MM.1S (cell line): Measurements from ENCODE around the gene GADD45GIP1.

Experiments used
- DNase-seq: peaks from one replicate; pipeline ENCODE4 v3.0.0-alpha.2; 2015
- H2AFZ ChIP-seq: fragments of 300-600 bp; sonication (generic); 2 replicates; pipeline ENCODE4 v1.6.0; 2016; ENCODE audit warnings: antibody characterized with exemption, low read length
- H3F3A ChIP-seq: fragments of 300-600 bp; sonication (generic); 2 replicates; pipeline ENCODE4 v1.6.1; 2016; ENCODE audit warnings: mild to moderate bottlenecking, antibody characterized with exemption, low read length, moderate library complexity, mixed read lengths; ENCODE audit not compliant: insufficient read depth
- H3K27ac ChIP-seq: fragments of 300-600 bp; sonication (generic); 2 replicates; pipeline ENCODE4 v1.5.1; 2016; ENCODE audit warnings: mild to moderate bottlenecking, low read length
- H3K27me3 ChIP-seq: fragments of 300-600 bp; sonication (generic); replicated peaks from 2 replicates; pipeline ENCODE4 v1.6.0; 2016; ENCODE audit warnings: low read length; ENCODE audit not compliant: insufficient read depth
- H3K36me3 ChIP-seq: fragments of 300-600 bp; sonication (generic); replicated peaks from 2 replicates; pipeline ENCODE4 v1.6.1; 2016; ENCODE audit warnings: mild to moderate bottlenecking, low read length, mixed read lengths; ENCODE audit not compliant: insufficient read depth
- H3K4me1 ChIP-seq: fragments of 300-600 bp; sonication (generic); 2 replicates; pipeline ENCODE4 v1.6.1; 2016; ENCODE audit warnings: low read length, mixed read lengths
- H3K4me2 ChIP-seq: fragments of 300-600 bp; sonication (generic); 2 replicates; pipeline ENCODE4 v1.6.0; 2016; ENCODE audit warnings: low read depth, low read length
- H3K4me3 ChIP-seq: fragments of 300-600 bp; sonication (generic); 2 replicates; pipeline ENCODE4 v1.5.1; 2016; ENCODE audit warnings: low read length, mixed read lengths
- H3K79me2 ChIP-seq: fragments of 300-600 bp; sonication (generic); 2 replicates; pipeline ENCODE4 v1.6.1; 2016; ENCODE audit warnings: mixed run types, low read length, mixed read lengths
- H3K9ac ChIP-seq: fragments of 300-600 bp; sonication (generic); 2 replicates; pipeline ENCODE4 v1.6.1; 2016; ENCODE audit warnings: low read length, mixed read lengths
- H3K9me2 ChIP-seq: fragments of 300-600 bp; sonication (generic); replicated peaks from 2 replicates; pipeline ENCODE4 v1.6.1; 2016; ENCODE audit warnings: mild to moderate bottlenecking, low read length, mixed read lengths; ENCODE audit not compliant: insufficient read depth
- H3K9me3 ChIP-seq: fragments of 300-600 bp; sonication (generic); replicated peaks from 2 replicates; pipeline ENCODE4 v1.6.1; 2016; ENCODE audit warnings: mild to moderate bottlenecking, low read length, mixed read lengths; ENCODE audit not compliant: insufficient read depth
- H4K20me1 ChIP-seq: fragments of 300-600 bp; sonication (generic); 2 replicates; pipeline ENCODE4 v1.6.1; 2016; ENCODE audit warnings: mild to moderate bottlenecking, low read length, moderate library complexity, mixed read lengths; ENCODE audit not compliant: insufficient read depth
- EZH2 ChIP-seq: fragments of 300-600 bp; sonication (generic); optimal IDR thresholded peaks from 2 replicates; pipeline ENCODE3; 2017; ENCODE audit warnings: low read depth, mild to moderate bottlenecking, antibody characterized with exemption, low read length, mixed read lengths
- EZH2phosphoT487 ChIP-seq: fragments of 300-600 bp; sonication (generic); IDR thresholded peaks from 2 replicates; pipeline ENCODE4 v1.6.1; 2018; ENCODE audit warnings: antibody characterized with exemption, low read length
- TF ChIP-seq, protein P1 (sequence below): fragments of 300-600 bp; sonication (generic); IDR thresholded peaks from 2 replicates; pipeline ENCODE4 v1.5.1; 2016; ENCODE audit warnings: antibody characterized with exemption, low read length, mixed read lengths

GADD45GIP1 gene

DNA sequence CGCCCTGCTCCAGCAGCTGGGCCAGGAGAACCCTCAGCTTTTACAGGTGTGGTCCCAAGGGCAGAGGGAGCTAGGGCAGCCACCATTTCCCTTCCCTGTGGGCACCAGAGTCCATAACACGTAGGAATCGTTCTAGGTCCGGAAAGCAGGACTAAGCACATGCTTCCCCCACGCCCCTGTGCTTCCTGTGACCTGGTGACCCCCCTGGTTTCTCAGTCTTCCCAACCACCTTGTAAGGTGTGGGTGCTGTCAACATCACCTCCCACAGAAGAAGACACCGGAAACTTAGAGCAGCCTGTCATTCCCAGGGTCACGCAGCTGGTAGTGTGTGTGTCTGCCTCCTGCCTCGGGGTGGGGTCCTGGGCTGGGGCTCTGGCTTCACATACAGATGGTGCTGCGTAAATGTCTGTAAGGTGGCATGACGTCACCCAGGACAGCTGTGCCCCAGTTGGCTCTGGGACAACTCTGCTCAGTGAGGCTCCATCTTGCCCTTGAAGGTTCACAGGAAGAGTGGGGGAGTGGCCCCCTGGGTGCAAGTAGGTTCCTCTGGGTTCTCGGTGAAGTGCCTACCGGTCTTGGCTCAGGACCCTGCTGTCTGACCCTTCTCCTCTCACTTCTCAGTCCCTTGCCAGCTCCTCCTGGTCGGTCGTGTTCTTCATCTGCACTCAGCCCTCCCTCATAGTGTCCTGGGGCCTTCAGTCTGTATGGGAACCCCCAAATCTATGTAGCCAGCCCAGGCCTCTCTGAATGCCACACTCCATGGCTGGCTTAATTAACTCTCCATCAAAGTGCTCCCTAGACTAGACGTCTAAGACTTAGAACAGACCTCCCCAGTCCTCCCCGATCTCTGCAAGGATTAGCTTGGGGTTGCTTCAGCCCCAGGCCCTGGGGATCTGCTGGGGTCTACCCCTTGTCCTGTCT is 7.4 kb downstream of the GADD45GIP1 start:
- no peak overlapping the region for H3K4me3 ChIP-seq
- H2AFZ ChIP-seq = no peak overlapping the region
- peaks cover 40% of the 10 kb centered on the region for H3F3A ChIP-seq
- DNase-seq = no peak
- H3K4me2 ChIP-seq = no peak overlapping the region
- H4K20me1 ChIP-seq = peaks cover 6% of the 10 kb centered on the region; the same call in 1 of the 2 replicates
- H3K9me3 ChIP-seq = no peaks in the 10 kb centered on the region
- no peak for TF ChIP-seq EZH2phosphoT487
- TF ChIP-seq, protein P1, sequence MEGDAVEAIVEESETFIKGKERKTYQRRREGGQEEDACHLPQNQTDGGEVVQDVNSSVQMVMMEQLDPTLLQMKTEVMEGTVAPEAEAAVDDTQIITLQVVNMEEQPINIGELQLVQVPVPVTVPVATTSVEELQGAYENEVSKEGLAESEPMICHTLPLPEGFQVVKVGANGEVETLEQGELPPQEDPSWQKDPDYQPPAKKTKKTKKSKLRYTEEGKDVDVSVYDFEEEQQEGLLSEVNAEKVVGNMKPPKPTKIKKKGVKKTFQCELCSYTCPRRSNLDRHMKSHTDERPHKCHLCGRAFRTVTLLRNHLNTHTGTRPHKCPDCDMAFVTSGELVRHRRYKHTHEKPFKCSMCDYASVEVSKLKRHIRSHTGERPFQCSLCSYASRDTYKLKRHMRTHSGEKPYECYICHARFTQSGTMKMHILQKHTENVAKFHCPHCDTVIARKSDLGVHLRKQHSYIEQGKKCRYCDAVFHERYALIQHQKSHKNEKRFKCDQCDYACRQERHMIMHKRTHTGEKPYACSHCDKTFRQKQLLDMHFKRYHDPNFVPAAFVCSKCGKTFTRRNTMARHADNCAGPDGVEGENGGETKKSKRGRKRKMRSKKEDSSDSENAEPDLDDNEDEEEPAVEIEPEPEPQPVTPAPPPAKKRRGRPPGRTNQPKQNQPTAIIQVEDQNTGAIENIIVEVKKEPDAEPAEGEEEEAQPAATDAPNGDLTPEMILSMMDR = no peak
- TF ChIP-seq EZH2 = no peak
- peaks cover 75% of the 10 kb centered on the region for H3K79me2 ChIP-seq
- H3K36me3 ChIP-seq = peaks cover 21% of the 10 kb centered on the region
- peaks cover 11% of the 10 kb centered on the region for H3K4me1 ChIP-seq
- H3K27ac ChIP-seq = no peak overlapping the region
- no peaks in the 10 kb centered on the region for H3K9me2 ChIP-seq
- H3K9ac ChIP-seq = no peak overlapping the region
- no peaks in the 10 kb centered on the region for H3K27me3 ChIP-seq

DNA sequence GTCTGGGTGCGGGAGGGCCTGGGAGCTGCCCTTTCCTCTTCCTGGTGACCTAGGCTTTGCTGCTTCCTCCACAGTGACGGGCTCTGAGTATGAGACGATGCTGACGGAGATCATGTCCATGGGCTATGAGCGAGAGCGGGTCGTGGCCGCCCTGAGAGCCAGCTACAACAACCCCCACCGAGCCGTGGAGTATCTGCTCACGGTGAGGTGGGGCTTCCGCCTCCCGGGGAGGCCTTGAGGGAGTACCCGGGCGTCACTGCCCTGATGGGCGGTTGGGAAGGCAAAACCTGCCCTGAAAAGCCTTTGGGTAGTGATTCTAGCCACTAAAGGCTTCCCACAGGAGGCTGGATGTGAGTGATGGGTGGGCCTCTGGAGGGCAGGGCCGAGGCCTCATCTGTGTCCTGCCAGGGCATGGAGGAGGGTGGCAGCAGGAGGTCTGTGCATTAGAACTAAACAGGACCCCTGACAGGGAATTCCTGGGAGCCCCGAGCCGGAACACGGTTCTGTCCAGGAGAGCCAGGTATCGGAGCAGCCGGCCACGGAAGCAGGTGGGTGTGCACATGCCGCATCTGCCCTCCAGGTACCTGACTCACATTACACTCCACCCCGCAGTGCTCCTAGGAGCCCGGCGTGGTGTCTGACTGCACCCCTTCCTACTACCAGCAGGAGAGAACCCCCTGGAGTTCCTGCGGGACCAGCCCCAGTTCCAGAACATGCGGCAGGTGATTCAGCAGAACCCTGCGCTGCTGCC is 8.2 kb downstream of the GADD45GIP1 start:
- no peak overlapping the region for H3K27ac ChIP-seq
- H3K79me2 ChIP-seq = peaks cover 67% of the 10 kb centered on the region
- no peak overlapping the region for H3K4me3 ChIP-seq
- H3K9me3 ChIP-seq = no peaks in the 10 kb centered on the region
- no peaks in the 10 kb centered on the region for H3K27me3 ChIP-seq
- no peak overlapping the region for H3K9ac ChIP-seq
- H3K4me1 ChIP-seq = peaks cover 7% of the 10 kb centered on the region
- peaks cover 2% of the 10 kb centered on the region; the same call in 1 of the 2 replicates for H4K20me1 ChIP-seq
- peaks cover 40% of the 10 kb centered on the region for H3F3A ChIP-seq
- peaks cover 21% of the 10 kb centered on the region for H3K36me3 ChIP-seq
- H2AFZ ChIP-seq = no peak overlapping the region
- TF ChIP-seq, protein P1 = no peak
- no peak for TF ChIP-seq EZH2
- no peak for TF ChIP-seq EZH2phosphoT487
- no peaks in the 10 kb centered on the region for H3K9me2 ChIP-seq
- H3K4me2 ChIP-seq = no peak overlapping the region
- no peak for DNase-seq

DNA sequence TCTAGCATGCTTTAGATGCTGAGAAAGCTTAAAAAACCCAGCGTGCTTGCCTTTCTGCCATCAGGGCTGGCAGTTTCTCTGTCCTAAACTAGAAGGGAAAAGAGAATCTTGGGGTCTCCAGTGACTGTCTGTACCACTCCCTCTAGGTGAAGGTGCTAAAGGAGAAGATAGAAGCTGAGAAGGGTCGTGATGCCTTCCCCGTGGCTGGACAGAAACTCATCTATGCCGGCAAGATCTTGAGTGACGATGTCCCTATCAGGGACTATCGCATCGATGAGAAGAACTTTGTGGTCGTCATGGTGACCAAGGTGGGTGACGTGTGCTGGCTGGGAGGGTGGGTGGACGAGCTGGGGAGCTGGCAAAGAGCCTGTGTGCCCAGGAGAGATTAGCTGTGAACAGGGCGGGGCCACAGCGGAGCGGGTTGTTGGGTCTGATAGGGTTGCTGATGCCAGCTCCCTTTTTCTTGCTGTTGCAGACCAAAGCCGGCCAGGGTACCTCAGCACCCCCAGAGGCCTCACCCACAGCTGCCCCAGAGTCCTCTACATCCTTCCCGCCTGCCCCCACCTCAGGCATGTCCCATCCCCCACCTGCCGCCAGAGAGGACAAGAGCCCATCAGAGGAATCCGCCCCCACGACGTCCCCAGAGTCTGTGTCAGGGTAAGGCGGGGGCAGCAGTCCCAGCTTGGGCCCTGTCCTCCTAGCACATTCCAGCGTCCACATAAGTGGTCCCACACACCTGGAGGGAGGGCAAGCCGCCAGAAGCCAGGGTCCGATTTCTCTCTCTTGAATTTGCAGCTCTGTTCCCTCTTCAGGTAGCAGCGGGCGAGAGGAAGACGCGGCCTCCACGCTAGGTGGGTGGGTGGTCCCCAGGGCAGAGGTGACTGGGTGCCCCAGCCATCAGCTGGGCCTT is 9.1 kb downstream of the GADD45GIP1 start:
- H3K27me3 ChIP-seq = no peaks in the 10 kb centered on the region
- peaks cover 11% of the 10 kb centered on the region for H3K4me1 ChIP-seq
- H3K27ac ChIP-seq = no peak overlapping the region
- no peaks in the 10 kb centered on the region for H3K9me2 ChIP-seq
- no peak overlapping the region for H3K4me3 ChIP-seq
- peaks cover 22% of the 10 kb centered on the region for H3K36me3 ChIP-seq
- no peaks in the 10 kb centered on the region; the same call in 1 of the 2 replicates for H4K20me1 ChIP-seq
- DNase-seq = no peak
- H3K9ac ChIP-seq = no peak overlapping the region
- TF ChIP-seq, protein P1 = no peak
- no peak for TF ChIP-seq EZH2phosphoT487
- no peak for TF ChIP-seq EZH2
- no peak overlapping the region for H2AFZ ChIP-seq
- peaks cover 39% of the 10 kb centered on the region for H3F3A ChIP-seq
- peaks cover 67% of the 10 kb centered on the region for H3K79me2 ChIP-seq
- no peaks in the 10 kb centered on the region for H3K9me3 ChIP-seq
- no peak overlapping the region for H3K4me2 ChIP-seq
